ENCODE measurements around the gene PDCD4. TPM values are rescaled to one million over a fixed set of nuclear protein-coding genes. Genes with fewer than 3 reads are reported as not detected.
"Not testable (repeated sequence)": the region's sequence is repeated elsewhere in the genome, so short reads cannot be mapped to it uniquely, and the experiment has no call there.

Gene PDCD4
- total RNA-seq, 1 donor: 53.9 TPM

- DNase-seq (ENCODE audit: low read depth in 2 of 3, low spot score in 2 of 3): peak in 1 of 3 donors; percentile 44
Measured at GRCh38 chr10:110860576-110861241, 11.0 kb upstream of the PDCD4 start.

- DNase-seq (ENCODE audit: low read depth in 2 of 3, low spot score in 2 of 3): no peak
Measured at GRCh38 chr10:110861476-110861875, 10.3 kb upstream of the PDCD4 start.

- DNase-seq (ENCODE audit: low read depth in 2 of 3, low spot score in 2 of 3): no peak
Measured at GRCh38 chr10:110861930-110862649, 9.6 kb upstream of the PDCD4 start.

GRCh38 chr10:110862961-110863360, 8.8 kb upstream of the PDCD4 start:
- DNase-seq (ENCODE audit: low read depth in 2 of 3, low spot score in 2 of 3): no peak

- no peak for DNase-seq (ENCODE audit: low read depth in 2 of 3, low spot score in 2 of 3)
Measured at GRCh38 chr10:110863361-110863760, 8.4 kb upstream of the PDCD4 start.

- no peak for DNase-seq (ENCODE audit: low read depth in 2 of 3, low spot score in 2 of 3)
Measured at GRCh38 chr10:110863956-110864355, 7.8 kb upstream of the PDCD4 start.

- peak; percentile 60 to 87 (median 71) for DNase-seq (ENCODE audit: low read depth in 2 of 3, low spot score in 2 of 3)
Measured at GRCh38 chr10:110864662-110865140, 7.0 kb upstream of the PDCD4 start.

- no peak for DNase-seq (ENCODE audit: low read depth in 2 of 3, low spot score in 2 of 3)
Measured at GRCh38 chr10:110865186-110865808, 6.4 kb upstream of the PDCD4 start.

- peak in 1 of 3 donors; percentile 43 for DNase-seq (ENCODE audit: low read depth in 2 of 3, low spot score in 2 of 3)
Measured at GRCh38 chr10:110865809-110866482, 5.8 kb upstream of the PDCD4 start.

GRCh38 chr10:110867011-110867806, 4.5 kb upstream of the PDCD4 start:
- DNase-seq (ENCODE audit: low read depth in 2 of 3, low spot score in 2 of 3): not testable (repeated sequence)

GRCh38 chr10:110867807-110868465, 3.8 kb upstream of the PDCD4 start:
- no peak for DNase-seq (ENCODE audit: low read depth in 2 of 3, low spot score in 2 of 3)

GRCh38 chr10:110868981-110869380, 2.7 kb upstream of the PDCD4 start:
- peak in 1 of 3 donors; percentile 39 for DNase-seq (ENCODE audit: low read depth in 2 of 3, low spot score in 2 of 3)

GRCh38 chr10:110870823-110871297, 868 bp upstream of the PDCD4 start:
- no peak for DNase-seq (ENCODE audit: low read depth in 2 of 3, low spot score in 2 of 3)

GRCh38 chr10:110872145-110872983, 636 bp downstream of the PDCD4 start:
- DNase-seq (ENCODE audit: low read depth in 2 of 3, low spot score in 2 of 3): peak; percentile 77 to 90 (median 84)

- DNase-seq (ENCODE audit: low read depth in 2 of 3, low spot score in 2 of 3): no peak
Measured at GRCh38 chr10:110872984-110873923, 1.5 kb downstream of the PDCD4 start.

- DNase-seq (ENCODE audit: low read depth in 2 of 3, low spot score in 2 of 3): no peak
Measured at GRCh38 chr10:110873951-110874350, 2.2 kb downstream of the PDCD4 start.

GRCh38 chr10:110876000-110876399, 4.3 kb downstream of the PDCD4 start:
- no peak for DNase-seq (ENCODE audit: low read depth in 2 of 3, low spot score in 2 of 3)

- DNase-seq (ENCODE audit: low read depth in 2 of 3, low spot score in 2 of 3): no peak
Measured at GRCh38 chr10:110876788-110877187, 5.1 kb downstream of the PDCD4 start.
